GM12872 (cell line): ENCODE results near the gene AEN.

ENCODE experiments used
- TF ChIP-seq, protein P1 (sequence below): IDR thresholded peaks from 3 replicates; pipeline ENCODE4 v1.5.1; 2011; ENCODE audit warnings: low read depth, mild to moderate bottlenecking, low read length, moderate library complexity; ENCODE audit not compliant: insufficient read depth

AEN gene

DNA sequence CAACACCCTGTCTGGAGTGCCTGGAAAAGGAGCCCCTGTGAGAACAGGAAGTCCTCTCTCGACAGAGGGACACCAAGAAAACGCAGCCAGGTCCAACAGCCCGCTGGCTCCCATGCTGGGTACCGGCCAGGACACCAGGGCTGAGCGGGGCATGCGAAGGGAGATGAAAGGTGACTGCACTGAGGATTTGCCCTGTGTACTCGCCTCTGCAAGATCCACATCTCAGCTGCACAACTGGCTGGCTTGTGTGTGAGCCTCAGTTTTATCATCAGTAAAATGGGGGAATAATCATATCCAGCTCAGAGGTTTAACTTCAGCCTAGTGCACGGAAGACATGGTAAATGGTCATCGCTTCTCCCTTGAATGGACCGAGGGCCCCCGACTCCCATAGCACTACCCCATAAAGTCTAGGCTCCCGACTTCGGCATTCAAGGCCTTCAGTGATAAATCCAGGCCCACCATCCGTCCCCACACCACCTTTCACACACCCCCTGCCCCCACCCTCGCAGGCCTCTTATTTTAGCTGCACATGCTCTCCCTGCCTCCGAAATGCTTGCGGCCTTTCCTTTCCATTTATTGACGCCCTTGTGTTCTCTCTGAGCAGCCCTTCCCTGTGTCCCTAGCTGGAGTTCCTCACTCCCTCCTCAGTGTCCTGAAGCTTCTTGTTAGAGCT, 33.4 kb downstream of the AEN start:
- TF ChIP-seq, protein P1, sequence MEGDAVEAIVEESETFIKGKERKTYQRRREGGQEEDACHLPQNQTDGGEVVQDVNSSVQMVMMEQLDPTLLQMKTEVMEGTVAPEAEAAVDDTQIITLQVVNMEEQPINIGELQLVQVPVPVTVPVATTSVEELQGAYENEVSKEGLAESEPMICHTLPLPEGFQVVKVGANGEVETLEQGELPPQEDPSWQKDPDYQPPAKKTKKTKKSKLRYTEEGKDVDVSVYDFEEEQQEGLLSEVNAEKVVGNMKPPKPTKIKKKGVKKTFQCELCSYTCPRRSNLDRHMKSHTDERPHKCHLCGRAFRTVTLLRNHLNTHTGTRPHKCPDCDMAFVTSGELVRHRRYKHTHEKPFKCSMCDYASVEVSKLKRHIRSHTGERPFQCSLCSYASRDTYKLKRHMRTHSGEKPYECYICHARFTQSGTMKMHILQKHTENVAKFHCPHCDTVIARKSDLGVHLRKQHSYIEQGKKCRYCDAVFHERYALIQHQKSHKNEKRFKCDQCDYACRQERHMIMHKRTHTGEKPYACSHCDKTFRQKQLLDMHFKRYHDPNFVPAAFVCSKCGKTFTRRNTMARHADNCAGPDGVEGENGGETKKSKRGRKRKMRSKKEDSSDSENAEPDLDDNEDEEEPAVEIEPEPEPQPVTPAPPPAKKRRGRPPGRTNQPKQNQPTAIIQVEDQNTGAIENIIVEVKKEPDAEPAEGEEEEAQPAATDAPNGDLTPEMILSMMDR = no peak

DNA sequence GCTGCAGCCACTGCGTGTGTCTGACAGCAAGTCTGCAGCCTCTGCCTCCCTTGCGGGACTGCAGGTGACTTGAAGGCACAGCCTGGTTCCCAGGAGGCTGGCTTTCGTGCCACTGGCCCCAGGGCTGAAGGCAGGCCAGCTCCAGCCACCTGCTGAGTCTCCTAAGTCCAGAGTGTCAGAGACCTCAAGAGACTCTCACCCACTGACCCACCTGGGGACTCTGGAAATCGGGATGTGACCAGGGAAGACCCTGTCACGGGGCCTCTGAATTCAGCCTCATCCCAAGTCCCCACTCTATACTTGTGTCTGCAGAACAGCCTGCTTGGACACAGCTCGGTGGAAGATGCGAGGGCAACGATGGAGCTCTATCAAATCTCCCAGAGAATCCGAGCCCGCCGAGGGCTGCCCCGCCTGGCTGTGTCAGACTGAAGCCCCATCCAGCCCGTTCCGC, 34.0 kb downstream of the AEN start:
- TF ChIP-seq, protein P1 = no peak

DNA sequence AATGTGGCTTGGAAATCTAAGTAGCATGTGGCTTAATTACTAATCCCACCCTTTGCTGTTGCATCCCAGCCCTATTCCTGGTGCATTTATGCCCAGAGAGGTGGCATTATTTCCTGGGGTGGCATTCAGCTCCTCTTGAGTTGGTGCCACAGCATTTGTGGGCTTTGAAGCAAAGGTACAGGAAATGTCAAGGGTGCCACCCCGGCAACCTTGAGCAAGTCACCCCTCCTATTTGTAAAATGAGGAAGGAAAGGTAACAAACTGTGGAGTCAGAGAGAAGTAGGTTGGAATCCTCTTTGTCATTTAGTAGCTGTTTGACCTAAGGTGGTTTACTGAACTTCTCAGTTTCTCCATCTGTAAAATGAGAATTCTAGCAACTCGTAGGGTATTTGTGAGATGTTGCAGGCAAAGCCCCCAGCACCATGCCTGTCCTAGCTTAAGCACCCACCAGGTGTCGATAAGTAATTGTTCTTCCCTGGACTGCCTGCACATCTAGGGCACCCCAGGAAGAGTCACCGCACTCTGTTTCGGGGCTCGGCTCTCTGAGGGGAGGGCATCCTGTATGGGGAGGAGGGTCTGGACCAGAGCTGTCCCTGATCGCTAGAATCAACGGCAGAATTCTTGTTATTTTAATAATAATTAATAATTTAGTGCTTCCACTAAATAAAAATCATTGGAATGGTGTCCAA, 34.8 kb downstream of the AEN start:
- TF ChIP-seq, protein P1 = no peak

DNA sequence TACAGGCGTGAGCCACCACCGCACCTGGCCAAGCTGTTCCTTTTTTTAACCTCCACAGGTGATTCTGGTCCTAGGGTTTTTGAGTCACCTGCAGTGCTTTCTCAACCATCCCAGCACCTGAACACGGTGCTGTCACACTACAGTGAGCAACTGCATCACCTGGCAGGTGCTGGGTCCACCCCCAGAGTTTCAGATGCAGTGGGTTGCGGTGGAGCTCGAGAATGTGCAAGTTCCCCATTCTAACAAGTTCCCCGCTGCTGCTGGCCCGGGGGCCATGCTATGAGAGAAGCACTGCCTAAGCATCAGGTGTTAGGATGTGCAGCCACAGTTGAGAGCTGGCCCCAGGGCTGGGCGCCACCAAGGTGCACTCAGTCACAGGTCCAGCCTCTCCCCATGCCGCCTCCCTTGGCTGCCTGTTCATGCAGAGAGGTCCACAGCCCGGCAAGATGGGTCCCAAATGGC, 35.7 kb downstream of the AEN start:
- TF ChIP-seq, protein P1 = no peak

DNA sequence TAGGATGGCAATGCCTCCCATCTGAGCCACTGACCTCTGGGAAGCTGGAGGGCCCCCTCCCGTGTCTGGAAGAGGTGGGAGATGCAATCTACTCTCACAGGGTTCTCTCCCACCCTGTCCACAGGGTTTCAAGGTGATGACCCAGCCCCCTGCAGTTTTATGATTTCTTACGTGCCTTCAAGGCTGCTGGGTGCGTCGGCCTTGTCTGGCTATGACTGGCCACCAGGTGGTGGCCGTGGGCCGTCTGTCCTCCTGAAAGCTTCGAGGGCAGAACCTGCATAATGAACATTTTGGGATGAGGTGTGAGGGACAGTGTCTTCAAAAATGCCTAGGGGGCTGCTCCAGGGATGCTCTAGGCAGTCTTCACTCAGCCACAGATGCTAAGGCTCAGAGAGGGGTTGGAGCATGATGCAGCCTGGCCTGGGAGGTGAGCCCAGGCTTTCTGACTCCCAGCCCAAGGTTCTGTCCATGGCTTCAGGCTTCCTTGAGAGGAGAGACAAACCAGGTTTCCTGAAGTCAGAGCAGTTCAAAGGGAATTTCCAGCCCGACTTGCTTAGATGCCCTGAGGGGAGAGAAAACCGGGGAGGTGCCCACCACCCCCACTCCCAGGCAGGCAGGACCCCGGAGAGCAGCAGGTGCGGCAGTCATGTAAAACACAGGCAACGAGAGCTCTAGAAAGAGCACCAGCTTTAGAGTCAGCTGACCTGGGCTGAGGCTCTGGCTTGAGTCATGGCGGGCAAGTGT, 36.4 kb downstream of the AEN start:
- TF ChIP-seq, protein P1 = peak; percentile 67

- TF ChIP-seq, protein P1 = no peak
These were observed 37.2 kb downstream of the AEN start for GRCh38 chr15:88658070-88658965.
